Mesenchymal stem cell (in vitro differentiated cells and primary cell): ENCODE measurements around the gene KLHDC10. TPM values are rescaled to one million over a fixed set of nuclear protein-coding genes. Genes with fewer than 3 reads are reported as not detected.

ENCODE experiments used
- DNase-seq: peaks from one replicate; pipeline ENCODE4 v3.0.0-alpha.2; 2013
- H2AFZ ChIP-seq: one replicate; pipeline ENCODE4 v1.6.1; 2013; ENCODE audit warnings: low read depth, mild to moderate bottlenecking, control low read depth, inconsistent platforms, low read length, moderate library complexity
- H2AK5ac ChIP-seq: 2 replicates; pipeline ENCODE4 v1.6.1; 2013; ENCODE audit warnings: low read length, moderate library complexity, mild to moderate bottlenecking, inconsistent platforms; ENCODE audit not compliant: severe bottlenecking
- H2BK120ac ChIP-seq: one replicate; pipeline ENCODE4 v1.6.1; 2013; ENCODE audit warnings: low read depth, mild to moderate bottlenecking, inconsistent platforms, low read length, moderate library complexity
- H2BK12ac ChIP-seq, 2 experiments: one replicate each; pipeline ENCODE4 v1.6.1; 2013; ENCODE audit warnings: inconsistent platforms in 2 of 2, low read length in 2 of 2, mild to moderate bottlenecking in 2 of 2, moderate library complexity in 2 of 2, control low read depth in 1 of 2
- H2BK15ac ChIP-seq: one replicate; pipeline ENCODE4 v1.6.1; 2013; ENCODE audit warnings: mild to moderate bottlenecking, low read depth, inconsistent platforms; ENCODE audit not compliant: poor library complexity, severe bottlenecking
- H2BK5ac ChIP-seq: 2 replicates; pipeline ENCODE4 v1.6.1; 2013; ENCODE audit warnings: low read depth, mild to moderate bottlenecking, low read length, control low read depth, inconsistent platforms; ENCODE audit not compliant: poor library complexity, severe bottlenecking
- H3K14ac ChIP-seq, 2 experiments: one replicate each; pipeline ENCODE4 v1.6.1; 2013; ENCODE audit warnings: inconsistent platforms in 2 of 2, low read length in 2 of 2, control low read depth in 1 of 2, mild to moderate bottlenecking in 1 of 2, moderate library complexity in 1 of 2
- H3K18ac ChIP-seq, 2 experiments: one replicate each; pipeline ENCODE4 v1.6.1; 2013; ENCODE audit warnings: inconsistent platforms in 2 of 2, low read length in 2 of 2, control low read depth in 1 of 2, low read depth in 1 of 2, mild to moderate bottlenecking in 1 of 2
- H3K23ac ChIP-seq, 2 experiments: one replicate each; pipeline ENCODE4 v1.6.1; 2013; ENCODE audit warnings: inconsistent platforms in 2 of 2, low read length in 2 of 2, mild to moderate bottlenecking in 2 of 2, moderate library complexity in 2 of 2, control low read depth in 1 of 2
- H3K27ac ChIP-seq: 2 replicates; pipeline ENCODE4 v1.5.1; 2013; ENCODE audit warnings: mild to moderate bottlenecking, moderate library complexity, low read length, control low read depth, inconsistent platforms; ENCODE audit not compliant: poor library complexity, severe bottlenecking
- H3K27me3 ChIP-seq, 2 experiments: 2 replicates each; pipeline versions ENCODE4 v1.6.1 to v1.7.0; 2013; ENCODE audit warnings: low read length in 2 of 2, mild to moderate bottlenecking in 2 of 2, moderate library complexity in 2 of 2, control low read depth in 1 of 2, inconsistent platforms in 1 of 2; ENCODE audit not compliant: control insufficient read depth in 1 of 2, insufficient read depth in 1 of 2
- H3K36me3 ChIP-seq, 2 experiments: 2 replicates each; pipeline versions ENCODE4 v1.6.1 to v1.7.0; 2013; ENCODE audit warnings: low read length in 2 of 2, control low read depth in 1 of 2, inconsistent platforms in 1 of 2, low read depth in 1 of 2, mild to moderate bottlenecking in 1 of 2; ENCODE audit not compliant: insufficient read depth in 2 of 2, control insufficient read depth in 1 of 2
- H3K4ac ChIP-seq, 2 experiments: one replicate each; pipeline ENCODE4 v1.6.1; 2013; ENCODE audit warnings: inconsistent platforms in 2 of 2, low read length in 2 of 2, mild to moderate bottlenecking in 2 of 2, moderate library complexity in 2 of 2, control low read depth in 1 of 2, low read depth in 1 of 2
- H3K4me1 ChIP-seq: 2 replicates; pipeline ENCODE4 v1.6.1; 2013; ENCODE audit warnings: low read depth, low read length, control low read depth; ENCODE audit not compliant: control insufficient read depth, insufficient read depth
- H3K4me2 ChIP-seq: 2 replicates; pipeline ENCODE4 v1.6.1; 2013; ENCODE audit warnings: low read length, mild to moderate bottlenecking, inconsistent platforms; ENCODE audit not compliant: poor library complexity, severe bottlenecking
- H3K4me3 ChIP-seq, 2 experiments: 2 replicates each; pipeline versions ENCODE4 v1.5.1 to v1.7.0; 2013; ENCODE audit warnings: low read length in 2 of 2, mild to moderate bottlenecking in 2 of 2, control low read depth in 1 of 2, low read depth in 1 of 2; ENCODE audit not compliant: insufficient read depth in 1 of 2
- H3K79me1 ChIP-seq: replicated peaks from 2 replicates; pipeline ENCODE4 v1.6.1; 2013; ENCODE audit warnings: mild to moderate bottlenecking, control low read depth, low read length, inconsistent platforms; ENCODE audit not compliant: poor library complexity, severe bottlenecking
- H3K9ac ChIP-seq: 2 replicates; pipeline ENCODE4 v1.7.0; 2013; ENCODE audit warnings: mild to moderate bottlenecking, low read length, moderate library complexity
- H3K9me3 ChIP-seq: 2 replicates; pipeline ENCODE4 v1.7.0; 2013; ENCODE audit warnings: mild to moderate bottlenecking, low read length; ENCODE audit not compliant: control insufficient read depth
- H4K8ac ChIP-seq: one replicate; pipeline ENCODE4 v1.6.1; 2013; ENCODE audit warnings: inconsistent platforms, mild to moderate bottlenecking, low read length, moderate library complexity
- H4K91ac ChIP-seq: one replicate; pipeline ENCODE4 v1.6.1; 2013; ENCODE audit warnings: mild to moderate bottlenecking, low read length, inconsistent platforms
- WGBS: methylation state at CpG from one replicate; pipeline ENCODE4 v1.1.7; 2013; ENCODE audit warnings: mixed read lengths; 5-methylcytosine and 5-hydroxymethylcytosine counted together
- polyA plus RNA-seq, 2 experiments: library from polyadenylated mRNA; stranded (reverse); fragments of 200-250 nt; gene quantifications; one replicate each; pipeline ENCODE4 v1.2.3, GENCODE V29; 2013

The KLHDC10 gene
- 17.0 TPM for polyA plus RNA-seq (2013, experiment 1 of 2)
- polyA plus RNA-seq (2013, experiment 2 of 2) = 17.2 TPM

GRCh38 chr7:130069978-130070860, at the start of gene KLHDC10:
TSS of gene KLHDC10 (plus strand) at chr7:130070534. CDS start at chr7:130070644, 110 bp downstream.
- Histone ChIP-seq H3K18ac (peak within 1 kb of the TSS; percentile 98), H3K4me1 (peaks cover 5% of the 10 kb centered on the region), H2BK120ac (peak within 1 kb of the TSS; percentile 66), H3K9me3 (no peaks in the 10 kb centered on the region), H3K23ac (no peak within 1 kb of the TSS), H3K79me1 (no peaks in the 10 kb centered on the region), H3K4ac (peak within 1 kb of the TSS; percentile 67 to 94), H4K8ac (peak within 1 kb of the TSS; percentile 96), H3K27ac (peak within 1 kb of the TSS; percentile 85), H2BK12ac (peak within 1 kb of the TSS in 1 of 2 experiments; percentile 34), H3K4me2 (peak within 1 kb of the TSS; percentile 91), H4K91ac (peak within 1 kb of the TSS; percentile 66), H3K14ac (peak within 1 kb of the TSS; percentile 71 to 80), H3K4me3 (peak within 1 kb of the TSS; percentile 89 to 93), H2BK15ac (no peak within 1 kb of the TSS), H2BK5ac (peak within 1 kb of the TSS; percentile 46), H2AK5ac (no peak within 1 kb of the TSS), H3K27me3 (no peaks in the 10 kb centered on the region), H3K9ac (peak within 1 kb of the TSS; percentile 93), H2AFZ (peak within 1 kb of the TSS; percentile 88), H3K36me3 (no peaks in the 10 kb centered on the region)
- WGBS = 1% methylated on average over 57 of the region's 57 CpGs
- peak; percentile 99 for DNase-seq

GRCh38 chr7:130021105-130021834, 49.1 kb upstream of the KLHDC10 start:
- Histone ChIP-seq H3K79me1 (peaks cover 13% of the 10 kb centered on the region), H3K23ac (no peak overlapping the region), H2BK5ac (no peak overlapping the region), H3K4ac (no peak overlapping the region), H4K8ac (no peak overlapping the region), H3K27me3 (no peaks in the 10 kb centered on the region), H3K9ac (no peak overlapping the region), H2AFZ (no peak overlapping the region), H3K14ac (no peak overlapping the region), H3K9me3 (no peaks in the 10 kb centered on the region), H4K91ac (no peak overlapping the region), H2AK5ac (no peak overlapping the region), H2BK12ac (no peak overlapping the region), H2BK15ac (no peak overlapping the region), H3K4me3 (no peak overlapping the region), H3K4me1 (peaks cover 7% of the 10 kb centered on the region), H3K18ac (no peak overlapping the region), H2BK120ac (no peak overlapping the region), H3K4me2 (no peak overlapping the region), H3K36me3 (peaks cover 48 to 71% of the 10 kb centered on the region in 2 experiments), H3K27ac (no peak overlapping the region)
- 92% methylated on average over 10 of the region's 10 CpGs for whole genome bisulfite sequencing
- DNase-seq = no peak

GRCh38 chr7:130022115-130022514, 48.2 kb upstream of the KLHDC10 start:
- Histone ChIP-seq H2AK5ac (no peak overlapping the region), H2BK12ac (no peak overlapping the region)

More at GRCh38 chr7:130022115-130022514, 48.2 kb upstream of the KLHDC10 start:
- no peak overlapping the region for H2BK120ac ChIP-seq
- H2BK5ac ChIP-seq = no peak overlapping the region
- H3K4ac ChIP-seq = no peak overlapping the region
- H3K18ac ChIP-seq = no peak overlapping the region
- H3K79me1 ChIP-seq = peaks cover 13% of the 10 kb centered on the region
- peaks cover 44 to 76% of the 10 kb centered on the region in 2 experiments for H3K36me3 ChIP-seq
- H3K14ac ChIP-seq = no peak overlapping the region
- H3K23ac ChIP-seq = no peak overlapping the region
- H3K4me3 ChIP-seq = no peak overlapping the region
- H2BK15ac ChIP-seq = no peak overlapping the region
- WGBS = 95% methylated on average over 8 of the region's 9 CpGs
- no peaks in the 10 kb centered on the region for H3K27me3 ChIP-seq
- H3K27ac ChIP-seq = no peak overlapping the region
- no peak for DNase-seq
- H4K91ac ChIP-seq = no peak overlapping the region
- H3K4me1 ChIP-seq = peaks cover 7% of the 10 kb centered on the region
- H3K9me3 ChIP-seq = no peaks in the 10 kb centered on the region
- H3K9ac ChIP-seq = no peak overlapping the region
- no peak overlapping the region for H3K4me2 ChIP-seq
- H2AFZ ChIP-seq = no peak overlapping the region
- no peak overlapping the region for H4K8ac ChIP-seq
